Tibial nerve (tissue), 4 donors: Measurements from ENCODE around the gene CCDC85C. TPM values are rescaled to one million over a fixed set of nuclear protein-coding genes. Genes with fewer than 3 reads are reported as not detected.

Experiments
- DNase-seq, 2 donors: peaks; one replicate each; pipeline ENCODE4 v3.0.0-alpha.2; 2019; ENCODE audit warnings: low spot score in 2 of 2
- H3K27ac ChIP-seq, 4 donors: fragments of 200-600 bp; sonication (generic) in 3 of 4; one replicate each; pipeline ENCODE4 v1.5.1; 2017 to 2019; ENCODE audit warnings: mild to moderate bottlenecking in 1 of 4
- H3K27me3 ChIP-seq, 2 donors: fragments of 200-600 bp; sonication (generic) in 1 of 2; one replicate each; pipeline versions ENCODE4 v1.5.1 to v1.6.0; 2017 to 2019
- H3K36me3 ChIP-seq, 3 donors: fragments of 200-600 bp; sonication (generic); one replicate each; pipeline ENCODE4 v1.5.1; 2018 to 2019
- H3K4me1 ChIP-seq, 4 donors: fragments of 200-600 bp; sonication (generic) in 3 of 4; one replicate each; pipeline ENCODE4 v1.5.1; 2017 to 2019
- H3K4me3 ChIP-seq, 4 donors: fragments of 200-600 bp; sonication (generic) in 3 of 4; one replicate each; pipeline ENCODE4 v1.5.1; 2017 to 2019; ENCODE audit warnings: mild to moderate bottlenecking in 1 of 4, moderate library complexity in 1 of 4
- H3K9me3 ChIP-seq, 4 donors: fragments of 200-600 bp; sonication (generic) in 3 of 4; one replicate each; pipeline ENCODE4 v1.5.1; 2017 to 2019
- CTCF ChIP-seq, 5 experiments: fragments of 200-600 bp in 3 of 5; fragments of 450-650 bp in 2 of 5; sonication (generic) in 3 of 5; IDR thresholded peaks; one replicate each; pipeline ENCODE4 v1.5.1; 2016 to 2019; ENCODE audit warnings: antibody characterized with exemption in 5 of 5, mild to moderate bottlenecking in 3 of 5, moderate library complexity in 2 of 5
- EP300 ChIP-seq, 2 donors: sonication (generic); formaldehyde crosslinking; IDR thresholded peaks; one replicate each; pipeline ENCODE4 v1.6.1; 2017; ENCODE audit warnings: antibody characterized with exemption in 2 of 2, mild to moderate bottlenecking in 1 of 2
- POLR2A ChIP-seq, 2 donors: fragments of 450-650 bp; IDR thresholded peaks; one replicate each; pipeline ENCODE4 v1.6.1; 2017; ENCODE audit warnings: antibody characterized with exemption in 2 of 2, mild to moderate bottlenecking in 2 of 2, moderate library complexity in 2 of 2
- WGBS, 2 donors: methylation state at CpG; one replicate each; pipeline ENCODE4 v1.1.5; 2018; 5-methylcytosine and 5-hydroxymethylcytosine counted together
- total RNA-seq, 4 donors: library from RNA; depleted of rRNA; stranded (reverse); fragments of >200 nt; gene quantifications; one replicate each; pipeline ENCODE4 v1.1.0, GENCODE V29; 2016

CCDC85C gene
- total RNA-seq, 4 donors from 2014 or later: 0.60 to 4.6 (median 1.8) TPM

- Histone ChIP-seq H3K9me3 (peaks cover 0 to 3% (median 0%) of the 10 kb centered on the region in 4 donors), H3K27ac (no peak overlapping the region), H3K27me3 (no peaks in the 10 kb centered on the region), H3K36me3 (no peaks in the 10 kb centered on the region), H3K4me3 (no peak overlapping the region), H3K4me1 (peaks cover 0 to 49% (median 10%) of the 10 kb centered on the region in 4 donors)
- no peak for TF ChIP-seq POLR2A (IDR thresholded peaks at IDR 0.05)
- TF ChIP-seq CTCF (IDR thresholded peaks at IDR 0.05): no peak
- TF ChIP-seq EP300 (IDR thresholded peaks at IDR 0.05): no peak
- 69 to 71% methylated on average over 13 to 14 of the region's 15 CpGs for WGBS, 2 donors
- DNase-seq: no peak
These were observed 42.9 kb downstream of the CCDC85C start for GRCh38 chr14:99560922-99561683.

- Histone ChIP-seq H3K27ac (no peak overlapping the region), H3K36me3 (no peaks in the 10 kb centered on the region), H3K4me1 (peaks cover 0 to 42% (median 10%) of the 10 kb centered on the region in 4 donors), H3K9me3 (peaks cover 0 to 3% (median 0%) of the 10 kb centered on the region in 4 donors), H3K4me3 (no peak overlapping the region), H3K27me3 (no peaks in the 10 kb centered on the region)
- 88 to 96% methylated on average over 11 to 13 of the region's 13 CpGs for WGBS, 2 donors
- DNase-seq: no peak
- TF ChIP-seq EP300 (IDR thresholded peaks at IDR 0.05): no peak
These were observed 43.6 kb downstream of the CCDC85C start for GRCh38 chr14:99560403-99560802.

GRCh38 chr14:99559286-99559990 lies 44.6 kb downstream of the CCDC85C start:
- H3K4me3 ChIP-seq: no peak overlapping the region
- TF ChIP-seq CTCF (IDR thresholded peaks at IDR 0.05) (no peak), EP300 (IDR thresholded peaks at IDR 0.05) (no peak), POLR2A (IDR thresholded peaks at IDR 0.05) (no peak)
- H3K27ac ChIP-seq: no peak overlapping the region
- peaks cover 0 to 33% (median 7%) of the 10 kb centered on the region in 4 donors for H3K4me1 ChIP-seq
- H3K36me3 ChIP-seq: no peaks in the 10 kb centered on the region
- no peak for DNase-seq
- H3K27me3 ChIP-seq: no peaks in the 10 kb centered on the region
- H3K9me3 ChIP-seq: peaks cover 0 to 3% (median 0%) of the 10 kb centered on the region in 4 donors
- 82 to 86% methylated on average over 16 of the region's 16 CpGs for WGBS, 2 donors

- Histone ChIP-seq H3K27ac (no peak overlapping the region), H3K36me3 (no peaks in the 10 kb centered on the region), H3K27me3 (no peaks in the 10 kb centered on the region), H3K9me3 (peaks cover 0 to 3% (median 0%) of the 10 kb centered on the region in 4 donors), H3K4me3 (no peak overlapping the region), H3K4me1 (peaks cover 0 to 11% (median 0%) of the 10 kb centered on the region in 4 donors)
- TF ChIP-seq POLR2A (IDR thresholded peaks at IDR 0.05) (no peak), EP300 (IDR thresholded peaks at IDR 0.05) (no peak), CTCF (IDR thresholded peaks at IDR 0.05) (no peak)
- 91 to 94% methylated on average over 10 of the region's 10 CpGs for WGBS, 2 donors
- DNase-seq: no peak
These were observed 47.7 kb downstream of the CCDC85C start for GRCh38 chr14:99556134-99556791.

- H3K4me3 ChIP-seq: no peak overlapping the region
- DNase-seq: no peak
- no peaks in the 10 kb centered on the region for H3K36me3 ChIP-seq
- H3K27ac ChIP-seq: no peak overlapping the region
- no peak for TF ChIP-seq POLR2A (IDR thresholded peaks at IDR 0.05)
- no peak for TF ChIP-seq EP300 (IDR thresholded peaks at IDR 0.05)
- no peaks in the 10 kb centered on the region for H3K27me3 ChIP-seq
- peaks cover 0 to 3% (median 0%) of the 10 kb centered on the region in 4 donors for H3K9me3 ChIP-seq
- no peaks in the 10 kb centered on the region for H3K4me1 ChIP-seq
- 66 to 71% methylated on average over 6 to 9 of the region's 9 CpGs for WGBS, 2 donors
These were observed 49.1 kb downstream of the CCDC85C start for GRCh38 chr14:99554757-99555531.
